ENCODE results near the gene RNASE8. TPM values are rescaled to one million over a fixed set of nuclear protein-coding genes. Genes with fewer than 3 reads are reported as not detected.

Gene RNASE8
- polyA plus RNA-seq, 1 donor from 2014 or later: not detected

GRCh38 chr14:21068521-21069387, 11.1 kb downstream of the RNASE8 start:
- peak overlapping the region; percentile 78 for H3K4me3 ChIP-seq (ENCODE audit: low read length)
- H2AFZ ChIP-seq (ENCODE audit: low read depth, low read length): peak overlapping the region; percentile 88
- H3K9ac ChIP-seq (ENCODE audit: low read length): peak overlapping the region; percentile 92
- H3K4me2 ChIP-seq (ENCODE audit: low read length): peak overlapping the region; percentile 86
- H3F3A ChIP-seq (ENCODE audit: insufficient read depth, low read length, poor library complexity, severe bottlenecking): peaks cover 4% of the 10 kb centered on the region
- H3K9me2 ChIP-seq (ENCODE audit: insufficient read depth, low read length): no peaks in the 10 kb centered on the region
- peak overlapping the region; percentile 88 for H3K27ac ChIP-seq (ENCODE audit: low read length)
- H4K20me1 ChIP-seq (ENCODE audit: insufficient read depth): no peaks in the 10 kb centered on the region
- no peaks in the 10 kb centered on the region for H3K36me3 ChIP-seq (ENCODE audit: insufficient read depth, low read length)
- peaks cover 7% of the 10 kb centered on the region for H3K79me2 ChIP-seq (replicated peaks; ENCODE audit: insufficient read depth, low read length)
- TF ChIP-seq RAD21 (conservative IDR thresholded peaks at IDR 0.05) (peak; percentile 82), POLR2AphosphoS5 (IDR thresholded peaks at IDR 0.05) (no peak), SMC3 (conservative IDR thresholded peaks at IDR 0.05; ENCODE audit: poor library complexity) (peak; percentile 86), REST (IDR thresholded peaks at IDR 0.05; ENCODE audit: borderline replicate concordance) (no peak), MXI1 (conservative IDR thresholded peaks at IDR 0.05; ENCODE audit: poor library complexity, severe bottlenecking) (peak; percentile 5)
- TF ChIP-seq, protein P1, sequence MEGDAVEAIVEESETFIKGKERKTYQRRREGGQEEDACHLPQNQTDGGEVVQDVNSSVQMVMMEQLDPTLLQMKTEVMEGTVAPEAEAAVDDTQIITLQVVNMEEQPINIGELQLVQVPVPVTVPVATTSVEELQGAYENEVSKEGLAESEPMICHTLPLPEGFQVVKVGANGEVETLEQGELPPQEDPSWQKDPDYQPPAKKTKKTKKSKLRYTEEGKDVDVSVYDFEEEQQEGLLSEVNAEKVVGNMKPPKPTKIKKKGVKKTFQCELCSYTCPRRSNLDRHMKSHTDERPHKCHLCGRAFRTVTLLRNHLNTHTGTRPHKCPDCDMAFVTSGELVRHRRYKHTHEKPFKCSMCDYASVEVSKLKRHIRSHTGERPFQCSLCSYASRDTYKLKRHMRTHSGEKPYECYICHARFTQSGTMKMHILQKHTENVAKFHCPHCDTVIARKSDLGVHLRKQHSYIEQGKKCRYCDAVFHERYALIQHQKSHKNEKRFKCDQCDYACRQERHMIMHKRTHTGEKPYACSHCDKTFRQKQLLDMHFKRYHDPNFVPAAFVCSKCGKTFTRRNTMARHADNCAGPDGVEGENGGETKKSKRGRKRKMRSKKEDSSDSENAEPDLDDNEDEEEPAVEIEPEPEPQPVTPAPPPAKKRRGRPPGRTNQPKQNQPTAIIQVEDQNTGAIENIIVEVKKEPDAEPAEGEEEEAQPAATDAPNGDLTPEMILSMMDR (IDR thresholded peaks at IDR 0.05; ENCODE audit: poor library complexity, severe bottlenecking): peak; percentile 73
- H3K9me3 ChIP-seq (ENCODE audit: low read length): no peaks in the 10 kb centered on the region
- H3K27me3 ChIP-seq (ENCODE audit: insufficient read depth, low read depth, low read length): no peaks in the 10 kb centered on the region

- H3K27me3 ChIP-seq (ENCODE audit: insufficient read depth, low read depth, low read length): no peaks in the 10 kb centered on the region
- H3K27ac ChIP-seq (ENCODE audit: low read length): peak overlapping the region; percentile 88
- H4K20me1 ChIP-seq (ENCODE audit: insufficient read depth): no peaks in the 10 kb centered on the region
- H3F3A ChIP-seq (ENCODE audit: insufficient read depth, low read length, poor library complexity, severe bottlenecking): peaks cover 4% of the 10 kb centered on the region
- no peaks in the 10 kb centered on the region for H3K9me2 ChIP-seq (ENCODE audit: insufficient read depth, low read length)
- H3K36me3 ChIP-seq (ENCODE audit: insufficient read depth, low read length): no peaks in the 10 kb centered on the region
- H3K4me3 ChIP-seq (ENCODE audit: low read length): peak overlapping the region; percentile 78
- peak overlapping the region; percentile 88 for H2AFZ ChIP-seq (ENCODE audit: low read depth, low read length)
- no peaks in the 10 kb centered on the region for H3K9me3 ChIP-seq (ENCODE audit: low read length)
- H3K4me2 ChIP-seq (ENCODE audit: low read length): peak overlapping the region; percentile 86
- H3K9ac ChIP-seq (ENCODE audit: low read length): peak overlapping the region; percentile 92
- peaks cover 7% of the 10 kb centered on the region for H3K79me2 ChIP-seq (replicated peaks; ENCODE audit: insufficient read depth, low read length)
- TF ChIP-seq EZH2 (IDR thresholded peaks at IDR 0.05; ENCODE audit: borderline replicate concordance, insufficient read depth, low read length, poor library complexity, severe bottlenecking): no peak
- TF ChIP-seq REST (IDR thresholded peaks at IDR 0.05; ENCODE audit: borderline replicate concordance): peak; percentile 54
Observed at GRCh38 chr14:21069388-21070082, 11.9 kb downstream of the RNASE8 start.
